Smooth muscle cell of the brain vasculature (primary cell): ENCODE measurements around the gene TACSTD2.
"Not testable (repeated sequence)": the region's sequence is repeated elsewhere in the genome, so short reads cannot be mapped to it uniquely, and the experiment has no call there.

Experiments used
- DNase-seq: peaks from one replicate; pipeline ENCODE4 v3.0.0-alpha.2; 2012; ENCODE audit warnings: low read depth, low spot score

The TACSTD2 gene

GRCh38 chr1:58566339-58566738, 10.7 kb downstream of the TACSTD2 start:
- DNase-seq = no peak

GRCh38 chr1:58563715-58564114, 13.3 kb downstream of the TACSTD2 start:
- DNase-seq = not testable (repeated sequence)

GRCh38 chr1:58561633-58562032, 15.4 kb downstream of the TACSTD2 start:
- DNase-seq = no peak

GRCh38 chr1:58555393-58555792, 21.7 kb downstream of the TACSTD2 start:
- no peak for DNase-seq

- DNase-seq = no peak
Observed at GRCh38 chr1:58551186-58552140, 25.6 kb downstream of the TACSTD2 start.

GRCh38 chr1:58549291-58549690, 27.8 kb downstream of the TACSTD2 start:
- DNase-seq = not testable (repeated sequence)

- no peak for DNase-seq
Observed at GRCh38 chr1:58548371-58548770, 28.7 kb downstream of the TACSTD2 start.

GRCh38 chr1:58546520-58547308, 30.3 kb downstream of the TACSTD2 start, which contains the start of gene OMA1:
OMA1 (minus strand) TSS chr1:58546726; CDS start chr1:58539294, 7,432 bp downstream.
- peak; percentile 87 for DNase-seq

GRCh38 chr1:58545591-58546519, 31.2 kb downstream of the TACSTD2 start:
- peak; percentile 45 for DNase-seq

GRCh38 chr1:58543260-58543659, 33.8 kb downstream of the TACSTD2 start:
- DNase-seq = no peak

- DNase-seq = no peak
Observed at GRCh38 chr1:58539553-58539952, 37.5 kb downstream of the TACSTD2 start.

- DNase-seq = no peak
Observed at GRCh38 chr1:58538821-58539220, 38.2 kb downstream of the TACSTD2 start.

GRCh38 chr1:58531842-58532241, 45.2 kb downstream of the TACSTD2 start:
- not testable (repeated sequence) for DNase-seq

- DNase-seq = no peak
Observed at GRCh38 chr1:58529284-58529683, 47.8 kb downstream of the TACSTD2 start.

GRCh38 chr1:58528518-58528917, 48.5 kb downstream of the TACSTD2 start:
- no peak for DNase-seq
